Body of pancreas (tissue), 4 donors: ENCODE results near the gene CCDC43. TPM values are rescaled to one million over a fixed set of nuclear protein-coding genes. Genes with fewer than 3 reads are reported as not detected.

Experiments used
- ATAC-seq: fragments of 150-250 bp; one replicate; pipeline ENCODE4 v1.9.1; 2016
- DNase-seq, 4 donors: peaks; one replicate each; pipeline ENCODE4 v3.0.0-alpha.2; 2019
- H3K27ac ChIP-seq, 4 donors: fragments of 200-600 bp; sonication (generic); 1 replicate in 3 of 4; 2 replicates in 1 of 4; pipeline versions ENCODE4 v1.5.1 to v1.6.1; 2016 to 2019; ENCODE audit warnings: mild to moderate bottlenecking in 1 of 4, mixed read lengths in 1 of 4, moderate library complexity in 1 of 4
- H3K27me3 ChIP-seq, 2 donors: fragments of 200-600 bp; sonication (generic); one replicate each; pipeline ENCODE4 v1.6.0; 2016; ENCODE audit warnings: mild to moderate bottlenecking in 1 of 2
- H3K36me3 ChIP-seq, 2 donors: fragments of 200-600 bp; sonication (generic); replicated peaks in 1 of 2; 2 replicates each; pipeline ENCODE4 v1.5.1; 2016; ENCODE audit warnings: low read depth in 2 of 2; ENCODE audit not compliant: insufficient read depth in 1 of 2
- H3K4me1 ChIP-seq: fragments of 200-600 bp; sonication (generic); one replicate; pipeline ENCODE4 v1.6.0; 2016
- H3K4me3 ChIP-seq, 2 donors: fragments of 200-600 bp; sonication (generic); 1 replicate in 1 of 2; 2 replicates in 1 of 2; pipeline ENCODE4 v1.5.1; 2016 to 2019
- H3K9me3 ChIP-seq, 3 donors: fragments of 200-600 bp; sonication (generic); 1 replicate in 2 of 3; 2 replicates in 1 of 3; pipeline ENCODE4 v1.5.1; 2016
- POLR2A ChIP-seq, 3 donors: fragments of 450-650 bp; IDR thresholded peaks; one replicate each; pipeline ENCODE4 v1.6.1; 2016; ENCODE audit warnings: antibody characterized with exemption in 3 of 3, mild to moderate bottlenecking in 2 of 3
- WGBS, 2 donors: methylation state at CpG; one replicate each; pipeline ENCODE4 v1.1.5; 2017; 5-methylcytosine and 5-hydroxymethylcytosine counted together
- intact Hi-C: fragments of 100-400 bp; cut with DNase I; formaldehyde crosslinking; loops from one replicate; pipeline ENCODE4 v1.15.1; 2023
- total RNA-seq, 2 donors: library from RNA; depleted of rRNA; stranded (reverse); fragments of >200 nt; gene quantifications; one replicate each; pipeline ENCODE4 v1.1.0, GENCODE V29; 2016
- TF ChIP-seq, protein P1 (sequence below), 7 experiments: fragments of 450-650 bp in 4 of 7; fragments of 200-600 bp in 3 of 7; sonication (generic) in 3 of 7; IDR thresholded peaks; one replicate each; pipeline ENCODE4 v1.5.1; 2016 to 2019; ENCODE audit warnings: antibody characterized with exemption in 7 of 7

Gene CCDC43
- total RNA-seq, 2 donors from 2014 or later, result 5.9 to 7.0 TPM

DNA sequence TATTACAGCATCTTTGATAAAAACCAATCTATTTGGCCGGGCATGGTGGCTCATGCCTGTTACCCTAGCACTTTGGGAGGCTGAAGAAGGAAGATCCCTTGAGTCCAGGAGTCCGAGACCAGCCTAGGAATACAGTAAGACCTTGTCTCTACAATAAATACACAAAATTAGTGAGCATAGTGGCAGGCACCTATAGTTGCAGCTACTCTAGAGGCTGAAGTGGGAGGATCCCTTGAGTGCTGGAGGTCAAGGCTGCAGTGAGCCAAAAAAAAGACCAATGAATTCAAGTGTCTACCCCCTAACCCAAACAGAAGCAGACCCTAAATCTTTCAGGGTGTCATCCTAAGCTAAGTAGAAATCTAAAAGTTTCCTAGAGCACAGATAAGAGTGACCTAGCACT lies 40.6 kb downstream of the CCDC43 start:
- Histone ChIP-seq H3K27me3 (no peaks in the 10 kb centered on the region), H3K4me3 (no peak overlapping the region), H3K9me3 (no peaks in the 10 kb centered on the region), H3K4me1 (no peaks in the 10 kb centered on the region), H3K36me3 (no peaks in the 10 kb centered on the region), H3K27ac (no peak overlapping the region)
- DNase-seq (no peak), ATAC-seq (no peak)
- TF ChIP-seq, protein P1, sequence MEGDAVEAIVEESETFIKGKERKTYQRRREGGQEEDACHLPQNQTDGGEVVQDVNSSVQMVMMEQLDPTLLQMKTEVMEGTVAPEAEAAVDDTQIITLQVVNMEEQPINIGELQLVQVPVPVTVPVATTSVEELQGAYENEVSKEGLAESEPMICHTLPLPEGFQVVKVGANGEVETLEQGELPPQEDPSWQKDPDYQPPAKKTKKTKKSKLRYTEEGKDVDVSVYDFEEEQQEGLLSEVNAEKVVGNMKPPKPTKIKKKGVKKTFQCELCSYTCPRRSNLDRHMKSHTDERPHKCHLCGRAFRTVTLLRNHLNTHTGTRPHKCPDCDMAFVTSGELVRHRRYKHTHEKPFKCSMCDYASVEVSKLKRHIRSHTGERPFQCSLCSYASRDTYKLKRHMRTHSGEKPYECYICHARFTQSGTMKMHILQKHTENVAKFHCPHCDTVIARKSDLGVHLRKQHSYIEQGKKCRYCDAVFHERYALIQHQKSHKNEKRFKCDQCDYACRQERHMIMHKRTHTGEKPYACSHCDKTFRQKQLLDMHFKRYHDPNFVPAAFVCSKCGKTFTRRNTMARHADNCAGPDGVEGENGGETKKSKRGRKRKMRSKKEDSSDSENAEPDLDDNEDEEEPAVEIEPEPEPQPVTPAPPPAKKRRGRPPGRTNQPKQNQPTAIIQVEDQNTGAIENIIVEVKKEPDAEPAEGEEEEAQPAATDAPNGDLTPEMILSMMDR (IDR thresholded peaks at IDR 0.05), result no peak
- TF ChIP-seq POLR2A (IDR thresholded peaks at IDR 0.05), result no peak
- WGBS, 2 donors, result 45 to 66% methylated on average over 2 of the region's 2 CpGs
- intact Hi-C loops, result no loop called here

DNA sequence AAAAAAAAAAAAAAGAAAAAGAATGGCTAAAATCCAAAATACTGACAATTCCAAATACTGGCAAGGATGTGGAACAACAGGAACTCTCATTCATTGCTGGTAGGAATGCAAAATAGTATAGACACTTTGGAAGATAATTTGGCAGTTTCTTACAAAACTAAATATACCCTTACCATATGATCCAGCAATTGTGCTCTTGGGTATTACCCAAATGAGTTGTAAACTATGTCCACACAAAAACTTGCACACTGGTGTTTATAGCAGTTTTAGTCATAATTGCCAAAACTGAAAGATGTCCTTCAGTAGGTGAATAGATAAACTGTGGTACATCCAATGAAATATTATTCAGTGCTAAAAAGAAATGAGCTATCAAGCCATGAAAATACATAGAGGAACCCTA lies 41.8 kb downstream of the CCDC43 start:
- TF ChIP-seq POLR2A (IDR thresholded peaks at IDR 0.05), result no peak
- TF ChIP-seq, protein P1 (IDR thresholded peaks at IDR 0.05), result no peak
- DNase-seq (no peak), ATAC-seq (no peak)
- Histone ChIP-seq H3K4me1 (no peaks in the 10 kb centered on the region), H3K4me3 (no peak overlapping the region), H3K27ac (no peak overlapping the region), H3K36me3 (no peaks in the 10 kb centered on the region), H3K9me3 (no peaks in the 10 kb centered on the region), H3K27me3 (no peaks in the 10 kb centered on the region)
- intact Hi-C loops, result no loop called here

DNA sequence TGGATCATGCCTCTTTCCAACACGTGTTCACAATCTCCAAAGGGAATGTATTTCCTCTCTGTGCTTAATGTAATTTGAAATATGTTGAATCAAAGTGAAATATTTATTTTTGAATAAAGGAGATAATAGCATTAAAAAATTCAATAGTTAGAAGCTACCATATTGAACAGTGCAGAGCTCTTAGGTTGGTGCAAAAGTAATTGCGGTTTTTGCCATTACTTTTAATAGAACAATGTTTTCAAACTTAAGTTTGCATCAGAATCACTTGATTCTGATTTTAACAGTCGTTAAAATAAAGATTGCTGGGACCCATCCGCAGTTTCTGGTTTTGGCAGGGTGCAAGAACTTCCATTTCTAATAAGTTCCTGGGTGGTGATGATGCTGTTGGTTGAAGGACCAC lies 43.3 kb downstream of the CCDC43 start:
- WGBS, 2 donors, result 66 to 68% methylated on average over 4 of the region's 4 CpGs
- ATAC-seq (no peak), DNase-seq (no peak)
- Histone ChIP-seq H3K27ac (no peak overlapping the region), H3K9me3 (no peaks in the 10 kb centered on the region), H3K4me1 (no peaks in the 10 kb centered on the region), H3K27me3 (no peaks in the 10 kb centered on the region), H3K36me3 (no peaks in the 10 kb centered on the region), H3K4me3 (no peak overlapping the region)
- TF ChIP-seq, protein P1 (IDR thresholded peaks at IDR 0.05), result no peak
- TF ChIP-seq POLR2A (IDR thresholded peaks at IDR 0.05), result no peak
- intact Hi-C loops, result no loop called here

DNA sequence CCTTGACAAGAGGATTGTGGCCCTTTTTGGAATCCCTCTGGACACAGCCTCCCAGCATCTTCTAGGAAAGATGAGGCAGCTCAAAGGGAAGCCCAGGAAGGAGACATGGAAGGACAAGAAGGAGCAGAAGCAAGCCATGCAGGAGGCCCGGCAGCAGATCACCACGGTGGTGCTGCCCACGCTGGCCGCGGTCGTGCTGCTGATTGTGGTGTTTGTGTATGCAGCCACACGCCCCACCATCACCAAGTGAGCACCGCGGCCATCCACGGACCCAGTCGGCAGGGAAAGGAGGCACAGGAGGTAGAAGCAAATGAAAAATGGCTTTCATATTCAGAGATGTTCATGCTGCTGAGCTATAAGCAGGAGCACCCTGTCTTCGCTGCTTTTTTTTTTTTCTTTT lies 44.2 kb downstream of the CCDC43 start:
- intact Hi-C loops, result no loop called here
- TF ChIP-seq, protein P1 (IDR thresholded peaks at IDR 0.05), result no peak
- no peak for TF ChIP-seq POLR2A (IDR thresholded peaks at IDR 0.05)
- H3K4me1 ChIP-seq, result no peaks in the 10 kb centered on the region
- no peak overlapping the region for H3K4me3 ChIP-seq
- H3K9me3 ChIP-seq, result no peaks in the 10 kb centered on the region
- no peak for ATAC-seq
- no peaks in the 10 kb centered on the region for H3K36me3 ChIP-seq
- 53 to 75% methylated on average over 3 to 12 of the region's 12 CpGs for WGBS, 2 donors
- no peak for DNase-seq
- no peaks in the 10 kb centered on the region for H3K27me3 ChIP-seq
- no peak overlapping the region for H3K27ac ChIP-seq

DNA sequence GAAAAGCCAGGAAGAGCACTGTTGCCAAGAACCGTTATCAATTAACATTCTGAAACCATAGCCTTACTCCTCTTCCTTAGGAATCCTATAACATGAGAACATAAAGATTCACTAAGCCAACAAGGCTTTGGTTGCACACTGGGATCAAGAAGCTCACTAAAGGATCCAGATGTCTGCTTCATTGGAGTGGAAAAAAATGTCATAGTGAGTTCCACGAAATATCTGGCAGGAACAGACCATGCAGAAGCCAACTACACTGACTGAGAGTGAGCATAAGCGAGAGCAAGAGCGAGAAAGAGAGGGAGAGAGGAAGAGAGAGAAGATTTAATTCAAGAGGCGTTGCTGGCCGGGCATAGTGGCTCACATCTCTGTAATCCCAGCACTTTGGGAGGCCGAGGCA lies 46.7 kb downstream of the CCDC43 start:
- Histone ChIP-seq H3K36me3 (no peaks in the 10 kb centered on the region), H3K27me3 (no peaks in the 10 kb centered on the region), H3K27ac (no peak overlapping the region), H3K4me3 (no peak overlapping the region), H3K4me1 (no peaks in the 10 kb centered on the region), H3K9me3 (no peaks in the 10 kb centered on the region)
- WGBS, 2 donors, result 48 to 55% methylated on average over 7 of the region's 7 CpGs
- ATAC-seq (no peak), DNase-seq (no peak)
- TF ChIP-seq, protein P1 (IDR thresholded peaks at IDR 0.05), result no peak
- TF ChIP-seq POLR2A (IDR thresholded peaks at IDR 0.05), result no peak
- intact Hi-C loops, result no loop called here
